Measurements from ENCODE around the gene CTNNA3.
"Not testable (repeated sequence)": the region's sequence is repeated elsewhere in the genome, so short reads cannot be mapped to it uniquely, and the experiment has no call there.

The CTNNA3 gene

DNA sequence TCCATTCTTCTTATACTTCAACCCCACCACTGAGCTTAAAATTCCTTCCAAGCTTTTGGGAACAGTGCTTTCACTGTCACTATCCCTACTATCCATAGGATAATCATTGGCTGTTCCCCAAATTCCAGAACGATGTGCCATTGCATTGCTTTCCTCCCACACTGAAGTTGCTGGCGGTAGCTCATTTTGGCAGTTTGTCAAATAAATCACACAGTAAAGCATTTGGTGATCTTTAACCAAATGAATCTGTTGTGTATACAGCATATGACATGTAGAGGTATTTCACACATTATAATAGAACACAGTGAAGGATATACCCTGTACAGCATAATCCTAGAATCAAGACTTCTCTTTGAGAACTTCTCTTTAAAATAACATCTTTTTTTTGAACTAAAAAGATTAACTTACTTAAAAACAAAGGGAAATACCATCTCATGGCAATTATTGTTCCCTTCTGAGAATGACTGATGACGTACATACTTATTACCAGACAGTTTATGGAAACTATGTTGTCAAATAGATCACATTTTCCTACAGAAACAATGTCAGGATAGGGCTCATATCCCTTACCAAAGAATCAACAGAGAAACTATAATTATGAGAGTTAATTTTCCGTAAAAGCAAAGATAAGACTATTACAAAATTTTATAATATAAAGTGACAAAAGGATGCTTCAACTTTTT is 93.6 kb downstream of the CTNNA3 start:
- DNase-seq (ENCODE audit: low read depth), result no peak

DNA sequence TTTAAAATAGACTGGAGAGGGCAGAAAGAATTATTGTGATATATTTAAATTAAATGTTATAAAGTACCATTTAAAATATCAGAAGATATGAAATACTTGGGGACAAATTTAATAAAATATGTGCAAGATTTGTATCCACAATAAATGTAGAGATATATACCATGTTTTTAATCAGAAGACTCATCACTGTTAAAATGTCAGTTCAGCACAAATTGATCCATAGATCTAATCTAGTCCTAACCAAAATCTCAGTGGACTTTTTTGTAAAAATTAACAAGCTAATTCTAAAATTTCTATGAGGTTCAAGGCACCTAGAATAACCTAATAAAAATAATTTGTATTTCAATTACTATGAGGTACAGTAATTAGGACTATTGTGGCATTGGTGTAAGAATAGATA is 96.4 kb downstream of the CTNNA3 start:
- DNase-seq (ENCODE audit: low read depth), result no peak

DNA sequence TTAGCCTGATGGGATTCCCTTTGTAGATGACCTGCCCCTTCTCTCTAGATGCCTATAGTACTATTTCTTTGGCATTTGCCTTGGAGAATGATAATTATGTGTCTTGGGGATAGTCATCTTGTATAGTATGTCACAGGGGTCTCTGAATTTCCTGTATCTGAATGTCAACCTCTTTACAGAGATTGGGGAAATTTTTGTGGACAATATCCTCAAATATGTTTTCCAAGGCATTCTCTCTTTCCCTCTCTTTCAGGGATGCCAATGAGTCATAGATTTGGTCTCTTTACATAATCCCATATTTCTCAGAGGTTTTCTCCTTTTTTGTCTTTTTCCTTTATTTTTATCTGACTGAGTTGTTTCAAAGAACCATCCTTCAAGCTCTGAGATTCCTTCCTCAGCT is 99.4 kb downstream of the CTNNA3 start:
- DNase-seq (ENCODE audit: low read depth), result no peak

DNA sequence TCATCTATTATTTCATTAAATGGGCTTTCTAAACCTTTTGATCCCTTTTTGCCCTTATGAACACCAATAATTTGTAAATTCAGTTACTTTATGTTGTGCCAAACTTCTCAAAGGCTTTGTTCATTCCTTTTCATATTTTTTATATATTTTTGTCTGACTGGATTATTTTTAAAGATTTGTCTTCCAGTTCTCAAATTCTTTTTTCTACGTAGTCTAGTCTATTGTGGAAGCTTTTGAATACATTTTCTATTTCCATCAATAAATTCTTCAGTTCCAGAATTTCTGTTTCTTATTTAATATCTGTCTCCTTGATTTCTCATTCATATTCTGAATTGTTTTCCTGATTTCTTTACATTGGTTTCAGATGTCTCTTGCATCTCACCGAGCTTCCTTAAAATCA is 108.2 kb downstream of the CTNNA3 start:
- no peak for DNase-seq (ENCODE audit: low read depth)

DNA sequence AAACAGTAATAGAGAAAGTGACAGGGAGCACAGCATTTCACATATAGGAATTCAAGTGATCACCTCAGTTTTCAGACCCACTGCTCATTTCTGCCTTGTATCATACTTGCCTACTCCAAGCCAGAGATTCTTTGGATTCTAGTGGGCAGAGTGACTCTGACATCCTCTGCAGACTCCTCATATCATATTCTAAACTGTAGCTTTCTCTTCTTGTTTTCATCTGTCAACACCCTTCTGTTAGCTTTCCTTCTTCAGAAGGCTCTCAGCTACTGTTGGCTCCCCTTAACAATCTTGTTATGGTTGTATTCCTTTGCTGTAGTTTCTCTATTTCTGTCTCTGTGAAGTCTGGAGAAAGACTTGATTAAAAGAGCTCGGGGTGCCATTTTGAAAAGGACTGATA is 120.5 kb downstream of the CTNNA3 start:
- DNase-seq (ENCODE audit: low read depth), result no peak

DNA sequence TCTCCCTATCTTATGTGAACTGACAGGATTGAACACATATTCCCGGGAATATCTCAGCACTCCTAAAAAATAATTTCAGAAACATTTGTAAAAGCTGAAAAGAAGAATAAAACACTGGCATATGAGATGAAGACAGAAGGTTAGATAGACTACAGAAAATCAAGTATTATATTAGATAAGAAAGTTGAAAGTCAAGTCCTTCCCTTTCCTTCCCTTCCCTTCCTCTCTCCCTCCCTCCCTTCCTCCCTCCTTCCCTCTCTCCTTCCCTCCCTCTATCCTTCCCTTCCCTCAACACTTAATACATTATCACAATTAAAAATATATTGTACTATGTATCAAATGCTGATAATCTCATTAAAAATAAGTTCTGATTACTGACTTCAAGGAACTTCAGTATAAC is 122.5 kb downstream of the CTNNA3 start:
- DNase-seq (ENCODE audit: low read depth), result no peak

DNA sequence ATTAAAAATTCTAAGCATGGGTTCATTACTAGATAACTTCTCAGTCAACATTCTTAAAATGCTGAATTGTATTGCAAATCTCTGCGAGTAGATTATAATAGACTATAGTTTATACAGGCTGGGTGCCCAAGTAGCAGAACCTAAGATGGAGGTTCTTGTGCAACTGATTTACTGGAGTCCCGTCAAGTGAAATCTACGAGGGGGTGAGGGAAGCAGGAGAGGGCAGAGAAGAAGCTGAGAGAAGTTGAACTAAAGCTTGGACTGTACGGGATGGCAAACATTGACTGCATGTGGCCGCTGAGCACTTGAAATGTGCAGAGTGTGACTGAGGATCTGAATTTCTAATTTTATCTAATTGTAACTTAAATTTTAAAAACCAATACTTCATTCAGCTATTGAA is 124.5 kb downstream of the CTNNA3 start:
- DNase-seq (ENCODE audit: low read depth), result no peak

DNA sequence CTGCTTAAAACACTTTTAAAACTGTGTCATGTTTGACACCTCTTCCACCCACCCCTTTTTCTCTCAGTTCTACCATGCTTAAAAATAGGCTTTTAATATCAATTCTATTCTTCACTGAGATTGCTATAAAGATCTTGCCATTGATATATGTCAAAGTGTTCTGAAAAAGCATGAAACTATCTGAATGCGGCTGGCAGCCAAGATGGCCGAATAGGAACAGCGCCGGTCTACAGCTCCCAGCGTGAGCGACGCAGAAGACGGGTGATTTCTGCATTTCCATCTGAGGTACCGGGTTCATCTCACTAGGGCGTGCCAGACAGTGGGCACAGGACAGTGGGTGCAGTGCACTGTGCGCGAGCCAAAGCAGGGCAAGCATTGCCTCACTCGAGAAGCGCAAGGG is 137.7 kb downstream of the CTNNA3 start:
- DNase-seq (ENCODE audit: low read depth), result not testable (repeated sequence)

DNA sequence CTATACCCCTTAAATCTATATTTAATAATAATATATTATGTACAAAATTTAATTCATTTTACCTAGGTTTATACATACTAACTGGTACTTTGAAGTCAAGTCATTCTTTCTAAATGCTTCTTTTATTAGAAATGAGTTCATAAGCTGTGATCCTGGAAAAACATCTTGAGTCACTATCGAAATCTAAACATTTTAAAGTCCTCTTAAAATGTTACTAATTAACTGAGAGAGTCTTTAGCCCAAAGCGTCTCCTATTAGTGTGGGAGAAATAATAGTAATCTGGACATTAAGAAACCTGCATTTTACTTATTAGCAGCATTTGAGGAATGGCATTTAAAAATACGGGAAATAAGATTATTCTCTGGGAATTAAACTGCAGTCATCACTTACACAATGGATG is 142.7 kb downstream of the CTNNA3 start:
- no peak for DNase-seq (ENCODE audit: low read depth)

DNA sequence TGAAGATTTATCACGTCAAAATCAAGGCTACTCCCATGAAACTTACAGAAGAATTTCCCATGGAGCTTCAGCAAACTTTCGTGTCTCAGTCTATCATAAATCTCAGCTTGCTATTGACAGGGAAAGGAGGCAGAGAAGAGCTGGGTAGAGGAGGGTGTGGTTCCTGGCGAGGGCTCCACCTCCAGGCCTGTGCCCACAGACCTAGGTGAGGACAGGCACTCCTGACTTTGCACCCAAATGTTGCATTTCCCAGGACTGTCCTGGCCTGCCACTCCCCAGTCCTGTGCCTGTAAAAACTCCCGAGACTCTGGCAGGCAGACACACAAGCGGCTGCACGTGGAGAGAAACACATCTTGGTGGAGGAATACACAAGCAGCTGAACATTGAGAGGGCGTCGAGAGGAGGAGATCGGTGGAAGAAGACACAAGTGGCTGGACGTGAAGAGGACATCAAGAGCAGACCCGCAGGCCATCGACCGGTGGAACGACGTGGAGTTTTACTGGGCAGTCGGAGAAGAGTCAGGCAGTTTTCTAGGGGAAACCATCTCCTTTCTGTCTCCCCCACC is 145.1 kb downstream of the CTNNA3 start:
- no peak for DNase-seq (ENCODE audit: low read depth)

DNA sequence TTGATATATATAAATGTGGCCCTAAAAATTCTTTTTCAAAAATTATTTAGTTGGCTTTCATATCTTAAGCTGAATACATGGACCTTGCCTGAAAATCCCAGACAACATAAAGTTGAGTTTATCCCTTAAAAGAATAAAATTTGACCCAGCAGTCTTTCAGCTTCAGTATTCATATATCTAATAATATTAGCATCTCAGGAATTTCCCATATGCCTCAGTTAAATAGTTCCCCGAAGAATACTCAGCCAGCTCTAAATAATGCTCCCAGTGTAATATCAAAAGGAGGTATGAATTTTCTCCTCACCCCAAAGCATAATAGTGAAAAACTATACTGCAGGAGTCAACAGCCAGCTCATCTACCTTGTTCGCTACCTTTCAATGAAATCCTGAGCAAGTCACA is 145.9 kb downstream of the CTNNA3 start:
- no peak for DNase-seq (ENCODE audit: low read depth)

DNA sequence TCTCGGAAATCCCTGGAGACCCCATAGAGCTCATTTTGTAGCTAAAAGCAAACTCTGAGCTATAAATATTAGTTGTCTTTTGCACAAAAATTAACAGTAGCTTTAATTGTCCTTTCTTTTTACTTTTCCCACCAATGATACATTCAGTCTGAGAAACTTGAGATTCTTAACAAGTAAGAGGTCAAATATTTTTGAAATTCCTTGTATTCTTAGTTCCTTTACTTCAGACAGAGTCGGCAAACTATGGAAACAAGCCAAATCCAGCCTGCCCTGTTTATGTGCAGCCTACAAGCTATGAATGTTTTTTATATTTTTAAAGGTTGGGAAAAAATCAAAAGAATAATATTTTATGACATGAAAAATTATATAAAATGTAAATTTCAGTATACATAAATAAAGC is 146.6 kb downstream of the CTNNA3 start:
- no peak for DNase-seq (ENCODE audit: low read depth)

DNA sequence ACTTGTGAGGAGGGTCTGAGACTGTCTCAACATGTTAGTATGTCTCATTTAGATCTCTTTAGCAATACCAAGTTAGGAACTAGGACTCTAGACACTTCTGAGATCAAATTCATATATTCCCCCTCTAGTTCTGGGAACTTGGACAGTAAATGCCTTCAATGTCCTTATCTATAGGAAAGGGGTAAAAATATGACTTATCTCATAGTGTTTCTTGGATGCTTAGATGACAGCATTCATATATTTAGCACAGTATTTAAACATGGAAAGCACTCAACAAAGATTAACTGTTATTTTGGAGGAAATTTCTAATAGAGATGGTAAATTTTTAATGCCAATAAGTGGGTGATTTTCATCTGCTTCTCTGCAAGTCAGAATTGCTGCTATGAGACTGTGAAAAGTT is 154.6 kb downstream of the CTNNA3 start:
- DNase-seq (ENCODE audit: low read depth), result no peak

DNA sequence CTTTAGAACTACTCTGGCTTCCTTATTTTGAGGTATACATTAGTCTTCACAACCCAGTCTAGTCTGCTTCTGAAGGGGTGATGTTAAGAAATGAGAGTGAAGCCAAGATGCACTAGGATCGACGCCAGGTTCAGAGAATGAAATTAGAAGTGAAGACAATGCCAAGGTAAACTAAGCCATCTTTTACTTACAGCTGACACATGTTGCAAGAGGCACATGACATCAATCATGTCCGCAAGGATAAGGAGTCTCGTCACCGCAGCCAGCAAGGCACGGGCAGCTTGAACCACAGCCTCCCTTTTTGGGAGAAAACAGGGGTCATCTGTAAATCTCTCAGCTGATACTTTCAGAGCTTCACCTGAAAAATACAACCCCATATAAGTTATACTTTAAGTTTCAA is 156.7 kb downstream of the CTNNA3 start:
- DNase-seq (ENCODE audit: low read depth), result no peak

DNA sequence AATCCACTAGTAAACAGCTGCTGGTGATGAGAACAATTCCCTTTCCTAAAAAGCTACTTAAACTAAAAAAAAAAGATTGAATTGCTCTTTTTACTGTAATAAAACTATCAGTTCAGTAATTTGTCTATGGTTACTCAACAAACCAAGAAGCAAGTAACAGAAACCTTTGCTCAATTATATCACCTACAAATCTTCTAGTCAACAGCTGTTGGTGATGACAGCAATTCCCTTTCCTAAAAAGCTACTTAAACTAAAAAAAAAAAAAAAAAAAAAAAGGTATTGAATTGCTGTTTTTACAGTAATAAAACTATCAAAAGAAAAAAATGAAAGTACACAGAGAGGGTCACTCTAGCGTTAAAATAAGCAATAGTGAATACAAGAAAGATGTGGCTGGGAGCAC is 158.1 kb downstream of the CTNNA3 start:
- no peak for DNase-seq (ENCODE audit: low read depth)

DNA sequence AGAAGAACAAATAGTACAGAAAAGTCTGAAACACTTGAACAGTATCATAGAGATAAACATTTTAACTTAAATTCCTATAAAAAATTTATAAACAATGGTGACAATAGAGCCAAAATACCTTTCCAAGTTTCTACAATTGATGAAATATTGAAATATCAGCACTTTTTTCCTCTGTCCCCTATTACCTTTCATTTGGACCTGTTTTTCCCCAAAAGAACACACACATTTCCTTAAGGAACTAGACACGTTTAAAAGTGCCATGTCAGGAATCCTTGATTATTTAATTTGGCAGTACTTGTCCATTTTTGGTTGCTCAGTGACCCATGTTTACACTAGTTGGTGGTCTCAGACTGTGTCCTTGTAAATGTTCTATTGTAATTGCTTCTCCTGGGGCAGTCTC is 162.6 kb downstream of the CTNNA3 start:
- no peak for DNase-seq (ENCODE audit: low read depth)

DNA sequence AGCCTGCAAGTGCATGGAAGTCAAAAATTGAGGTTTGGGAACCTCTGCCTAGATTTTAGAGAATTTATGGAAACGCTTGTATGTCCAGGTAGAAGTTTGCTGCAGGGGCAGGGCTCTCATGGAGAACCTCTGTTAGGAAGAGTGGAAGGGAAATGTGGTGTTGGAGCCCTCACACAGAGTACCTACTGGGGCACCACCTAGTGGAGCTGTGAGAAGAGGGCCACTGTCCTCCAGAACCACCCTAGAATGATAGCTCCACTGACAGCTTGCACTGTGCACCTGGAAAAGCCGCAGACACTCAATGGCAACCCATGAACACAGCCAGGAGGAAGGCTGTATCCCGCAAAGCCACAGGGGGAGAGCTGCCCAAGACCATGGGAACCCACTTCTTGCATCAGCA is 165.0 kb downstream of the CTNNA3 start:
- DNase-seq (ENCODE audit: low read depth), result not testable (repeated sequence)

DNA sequence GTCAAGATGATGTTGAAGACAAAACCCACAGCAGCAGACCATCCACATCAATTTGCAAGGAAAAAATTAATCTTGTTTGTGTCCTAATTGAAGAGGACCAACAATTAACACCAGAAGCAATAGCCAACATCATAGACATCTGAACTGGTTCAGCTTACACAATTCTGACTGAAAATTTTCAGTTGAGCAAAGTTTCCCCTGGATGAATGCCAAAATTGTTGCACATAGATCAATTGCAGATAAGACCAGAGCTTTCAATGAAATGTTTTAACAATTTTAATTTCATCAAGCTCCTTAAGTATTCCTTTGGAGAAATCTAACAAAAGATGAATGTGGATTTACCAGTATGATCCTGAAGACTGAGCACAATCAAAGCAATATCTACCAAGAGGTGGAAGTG is 168.6 kb downstream of the CTNNA3 start:
- DNase-seq (ENCODE audit: low read depth), result no peak

DNA sequence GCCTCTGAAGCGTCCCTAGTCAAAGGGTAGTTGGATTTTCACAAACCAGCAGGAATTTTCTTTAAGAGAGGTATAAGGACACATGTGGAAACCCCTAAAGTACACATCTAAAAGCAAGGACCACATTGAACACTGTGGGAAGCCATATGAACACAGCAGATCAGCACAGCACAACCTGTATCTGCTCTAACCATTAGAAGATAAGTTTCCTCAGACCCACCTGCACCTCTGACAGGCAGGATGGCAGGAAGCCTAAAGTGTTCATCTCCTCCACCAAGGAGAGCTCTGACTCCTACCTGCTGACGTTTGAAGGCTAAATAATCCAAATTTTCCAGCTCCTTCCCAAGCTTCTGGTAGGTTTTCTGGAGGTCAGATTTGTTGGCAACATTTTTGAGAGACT is 174.4 kb downstream of the CTNNA3 start:
- DNase-seq (ENCODE audit: low read depth), result no peak

DNA sequence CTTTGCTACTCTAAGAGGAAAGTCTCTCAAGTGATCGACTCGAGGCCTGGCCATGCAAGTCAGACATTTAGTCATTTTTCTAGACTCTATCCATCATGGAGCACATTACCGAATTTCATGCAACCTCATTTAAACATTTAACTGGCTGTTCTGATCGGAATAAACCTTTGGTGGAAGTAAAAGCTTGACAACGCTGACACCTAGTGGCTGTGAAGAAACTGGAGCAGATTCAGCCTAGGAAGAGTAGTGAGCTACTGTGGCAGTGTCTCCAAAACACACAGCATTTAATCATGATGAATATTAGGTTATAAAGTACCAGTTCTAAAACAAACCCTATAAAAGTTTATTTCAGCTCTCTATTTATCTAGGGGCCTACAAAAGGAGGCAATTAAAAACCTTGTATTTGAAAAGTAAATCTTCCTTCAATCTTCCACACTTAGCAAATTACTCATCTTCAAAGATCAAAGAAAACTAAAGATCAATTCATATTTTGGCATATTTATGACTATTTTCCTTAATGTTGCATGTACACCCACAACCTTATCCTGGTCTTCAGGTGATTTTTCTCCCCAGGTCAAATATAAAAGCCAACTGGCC is 175.0 kb downstream of the CTNNA3 start:
- DNase-seq (ENCODE audit: low read depth), result no peak

DNA sequence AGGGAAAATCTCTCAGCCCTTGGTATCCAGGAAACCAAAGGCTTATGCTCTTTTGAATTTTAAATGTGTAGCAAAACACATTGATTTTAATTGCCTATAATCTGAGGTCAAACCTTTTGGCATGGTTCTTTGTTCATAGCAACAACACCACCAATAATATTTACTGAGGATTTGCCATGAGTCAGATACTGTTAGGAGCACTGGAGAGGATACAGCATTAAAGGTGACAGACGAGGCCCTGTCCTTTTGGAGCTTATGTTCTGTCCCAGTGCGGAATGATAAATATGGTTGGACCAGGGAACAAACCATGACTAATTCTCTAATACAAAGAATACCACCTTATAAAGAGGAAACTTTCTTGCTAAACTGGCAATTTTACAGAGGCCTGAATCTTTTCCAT is 176.6 kb downstream of the CTNNA3 start:
- DNase-seq (ENCODE audit: low read depth), result no peak

DNA sequence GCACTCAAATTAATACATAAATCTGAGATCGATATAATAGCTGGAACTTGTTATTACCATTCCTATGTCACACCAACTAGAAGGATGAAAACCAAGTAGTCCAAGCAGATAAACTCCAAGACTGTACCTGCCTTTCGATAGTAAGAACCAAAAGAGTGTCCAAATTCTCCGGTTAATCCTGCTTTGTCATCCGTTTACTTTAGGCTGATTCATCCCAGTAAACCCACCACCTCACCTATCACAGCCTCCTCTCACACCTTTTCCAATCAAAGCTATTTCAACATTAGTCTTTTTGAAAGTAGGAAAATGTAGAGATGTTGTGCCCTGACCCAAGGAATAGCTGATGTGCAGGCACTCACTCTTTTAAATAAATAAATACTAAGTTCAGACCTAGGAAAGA is 177.2 kb downstream of the CTNNA3 start:
- DNase-seq (ENCODE audit: low read depth), result no peak

DNA sequence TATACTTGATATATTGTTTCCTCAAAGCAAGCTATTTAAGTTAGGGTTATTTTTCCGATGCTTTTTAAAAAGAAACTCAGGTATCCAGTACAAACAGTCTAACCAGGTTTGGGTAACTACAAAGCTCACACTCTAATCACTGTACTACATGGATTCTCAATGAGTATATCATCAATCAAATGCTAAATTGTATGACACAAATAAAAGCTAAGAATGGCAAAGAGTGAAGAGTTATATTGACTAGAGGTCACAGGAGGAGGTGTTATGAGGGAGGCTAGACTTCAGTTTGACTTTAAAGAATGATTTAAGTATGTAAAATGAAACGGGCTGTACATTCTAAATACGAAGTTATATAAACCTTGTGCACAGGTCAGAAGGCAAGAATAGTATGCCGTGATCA is 178.0 kb downstream of the CTNNA3 start:
- DNase-seq (ENCODE audit: low read depth), result no peak

DNA sequence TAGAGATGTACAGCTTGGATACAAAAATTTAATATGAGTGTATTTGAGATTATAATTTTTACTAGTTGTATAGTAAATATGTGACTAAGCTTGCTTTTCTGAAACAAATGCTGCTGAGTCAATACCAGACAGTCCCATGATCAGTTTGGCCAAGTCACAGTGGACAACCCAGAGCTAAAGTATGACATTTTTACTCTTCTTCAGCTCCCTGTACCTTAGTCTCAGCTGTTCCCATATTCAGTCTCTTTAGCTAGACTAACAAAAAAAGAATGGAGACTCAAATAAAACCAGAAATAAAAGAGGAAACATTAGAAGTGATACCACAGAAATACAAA is 189.3 kb downstream of the CTNNA3 start:
- no peak for DNase-seq (ENCODE audit: low read depth)
